Esophagus squamous epithelium (tissue), 5 donors: ENCODE measurements around the gene MAS1. TPM values are rescaled to one million over a fixed set of nuclear protein-coding genes. Genes with fewer than 3 reads are reported as not detected.

Source experiments
- DNase-seq: peaks from one replicate; lab custom pipeline; 2025; lab: John Stamatoyannopoulos, UW
- H3K27ac ChIP-seq, 4 donors: fragments of 200-600 bp; sonication (generic); one replicate each; pipeline ENCODE4 v1.5.1; 2016 to 2019; ENCODE audit warnings: mild to moderate bottlenecking in 1 of 4
- H3K27me3 ChIP-seq, 4 donors: fragments of 200-600 bp; sonication (generic); 1 replicate in 3 of 4; 2 replicates in 1 of 4; pipeline versions ENCODE4 v1.5.1 to v1.6.0; 2017 to 2021; ENCODE audit warnings: antibody characterized with exemption in 1 of 4
- H3K36me3 ChIP-seq, 3 donors: fragments of 200-600 bp; sonication (generic); one replicate each; pipeline ENCODE4 v1.5.1; 2016 to 2019
- H3K4me1 ChIP-seq, 3 donors: fragments of 200-600 bp; sonication (generic); one replicate each; pipeline ENCODE4 v1.5.1; 2017 to 2019
- H3K4me3 ChIP-seq, 4 donors: fragments of 200-600 bp; sonication (generic); 1 replicate in 3 of 4; 2 replicates in 1 of 4; pipeline ENCODE4 v1.5.1; 2016 to 2019; ENCODE audit warnings: mild to moderate bottlenecking in 2 of 4, moderate library complexity in 1 of 4
- H3K9me3 ChIP-seq, 3 donors: fragments of 200-600 bp; sonication (generic); one replicate each; pipeline ENCODE4 v1.5.1; 2016 to 2019
- POLR2A ChIP-seq, 4 donors: fragments of 450-650 bp; IDR thresholded peaks; one replicate each; pipeline ENCODE4 v1.6.1; 2017; ENCODE audit warnings: antibody characterized with exemption in 4 of 4, mild to moderate bottlenecking in 4 of 4, moderate library complexity in 3 of 4
- WGBS, 2 donors: methylation state at CpG; one replicate each; pipeline ENCODE4 v1.1.5; 2018; 5-methylcytosine and 5-hydroxymethylcytosine counted together
- intact Hi-C: fragments of 100-400 bp; cut with DNase I; formaldehyde crosslinking; loops from one replicate; pipeline ENCODE4 v1.15.0; 2022
- total RNA-seq, 4 donors: library from RNA; depleted of rRNA; stranded (reverse); fragments of >200 nt; gene quantifications; one replicate each; pipeline ENCODE4 v1.1.0, GENCODE V29; 2016
- TF ChIP-seq, protein P1 (sequence below), 6 experiments: fragments of 450-650 bp in 4 of 6; fragments of 200-600 bp in 2 of 6; sonication (generic) in 2 of 6; IDR thresholded peaks; one replicate each; pipeline ENCODE4 v1.5.1; 2016 to 2019; ENCODE audit warnings: antibody characterized with exemption in 6 of 6, mild to moderate bottlenecking in 4 of 6, moderate library complexity in 4 of 6
- donor health status: DM: yes; HTN: yes; CAD: no.

MAS1 gene
- total RNA-seq, 4 donors from 2014 or later, result not detected

DNA sequence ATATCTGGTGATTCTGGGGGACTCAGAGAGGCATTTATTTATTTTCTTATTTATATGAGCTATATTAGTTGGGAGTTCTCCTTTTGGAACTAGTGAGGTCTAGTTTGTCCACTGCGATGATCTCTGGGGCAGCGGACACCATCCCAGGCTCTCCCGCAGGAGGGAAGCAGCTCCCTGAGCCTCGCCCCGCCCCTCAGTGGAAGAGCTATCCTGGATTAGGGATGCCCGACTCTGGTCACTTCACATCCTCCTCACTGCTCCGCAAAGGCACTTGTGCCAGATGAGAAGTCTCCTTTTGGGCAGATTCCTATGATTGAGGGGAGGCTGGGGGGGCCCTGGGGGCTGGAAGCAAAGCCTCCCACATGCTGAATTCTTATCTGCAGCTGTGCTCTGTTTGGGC lies 3.6 kb upstream of the MAS1 start:
- Histone ChIP-seq H3K4me1 (no peaks in the 10 kb centered on the region), H3K9me3 (no peaks in the 10 kb centered on the region), H3K4me3 (no peak overlapping the region), H3K36me3 (no peaks in the 10 kb centered on the region), H3K27me3 (peaks cover 0 to 56% (median 1%) of the 10 kb centered on the region in 4 donors), H3K27ac (no peak overlapping the region)
- intact Hi-C loops, result no loop called here
- TF ChIP-seq, protein P1, sequence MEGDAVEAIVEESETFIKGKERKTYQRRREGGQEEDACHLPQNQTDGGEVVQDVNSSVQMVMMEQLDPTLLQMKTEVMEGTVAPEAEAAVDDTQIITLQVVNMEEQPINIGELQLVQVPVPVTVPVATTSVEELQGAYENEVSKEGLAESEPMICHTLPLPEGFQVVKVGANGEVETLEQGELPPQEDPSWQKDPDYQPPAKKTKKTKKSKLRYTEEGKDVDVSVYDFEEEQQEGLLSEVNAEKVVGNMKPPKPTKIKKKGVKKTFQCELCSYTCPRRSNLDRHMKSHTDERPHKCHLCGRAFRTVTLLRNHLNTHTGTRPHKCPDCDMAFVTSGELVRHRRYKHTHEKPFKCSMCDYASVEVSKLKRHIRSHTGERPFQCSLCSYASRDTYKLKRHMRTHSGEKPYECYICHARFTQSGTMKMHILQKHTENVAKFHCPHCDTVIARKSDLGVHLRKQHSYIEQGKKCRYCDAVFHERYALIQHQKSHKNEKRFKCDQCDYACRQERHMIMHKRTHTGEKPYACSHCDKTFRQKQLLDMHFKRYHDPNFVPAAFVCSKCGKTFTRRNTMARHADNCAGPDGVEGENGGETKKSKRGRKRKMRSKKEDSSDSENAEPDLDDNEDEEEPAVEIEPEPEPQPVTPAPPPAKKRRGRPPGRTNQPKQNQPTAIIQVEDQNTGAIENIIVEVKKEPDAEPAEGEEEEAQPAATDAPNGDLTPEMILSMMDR (IDR thresholded peaks at IDR 0.05), result no peak
- TF ChIP-seq POLR2A (IDR thresholded peaks at IDR 0.05), result no peak
- DNase-seq, result no peak
- WGBS, 2 donors, result 62 to 80% methylated on average over 3 to 4 of the region's 7 CpGs

DNA sequence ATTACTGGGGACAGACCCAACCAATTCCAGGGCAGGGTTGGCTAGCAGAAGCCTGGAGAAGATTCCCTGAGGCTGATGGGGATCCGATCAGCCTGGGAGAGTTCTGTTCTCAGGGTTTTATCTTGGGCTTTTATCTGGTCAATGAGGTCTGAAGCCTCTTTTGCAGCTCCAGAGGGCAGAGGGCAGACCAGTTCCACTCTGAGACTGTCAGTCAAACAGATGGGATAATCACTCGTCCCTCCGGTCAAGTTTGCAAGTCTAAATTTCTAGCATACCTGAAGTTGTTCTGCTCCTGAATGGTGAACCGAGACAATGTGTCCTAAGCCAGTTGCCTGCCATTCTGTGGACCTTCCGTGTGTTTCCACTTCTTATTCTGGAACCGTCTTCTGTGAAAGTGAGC lies 3.0 kb upstream of the MAS1 start:
- TF ChIP-seq, protein P1 (IDR thresholded peaks at IDR 0.05), result no peak
- TF ChIP-seq POLR2A (IDR thresholded peaks at IDR 0.05), result no peak
- Histone ChIP-seq H3K27ac (no peak overlapping the region), H3K36me3 (no peaks in the 10 kb centered on the region), H3K4me3 (no peak overlapping the region), H3K9me3 (no peaks in the 10 kb centered on the region), H3K27me3 (peaks cover 0 to 62% (median 1%) of the 10 kb centered on the region in 4 donors), H3K4me1 (no peaks in the 10 kb centered on the region)
- intact Hi-C loops, result no loop called here
- no peak for DNase-seq
- 68 to 80% methylated on average over 6 of the region's 6 CpGs for WGBS, 2 donors

DNA sequence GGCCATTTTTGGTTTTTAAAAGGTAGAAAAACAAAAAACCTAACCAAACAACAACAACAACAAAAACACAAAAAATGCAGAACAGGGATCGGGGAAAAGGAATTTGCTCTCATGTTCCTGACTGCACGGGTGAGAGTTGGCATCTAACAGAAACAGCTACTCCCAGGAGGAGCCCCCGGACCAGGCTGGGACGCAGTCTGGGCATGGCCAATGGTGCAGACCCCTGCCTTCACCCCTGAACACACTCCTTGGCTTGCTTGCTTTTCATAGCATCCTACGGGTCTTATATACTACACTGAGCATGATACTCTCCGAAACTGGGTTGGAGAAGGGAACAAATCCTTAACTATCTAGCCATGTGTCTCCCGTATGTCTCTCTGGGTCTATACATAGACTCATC lies 587 bp upstream of the MAS1 start:
- H3K27me3 ChIP-seq, result peaks cover 0 to 80% (median 1%) of the 10 kb centered on the region in 4 donors
- DNase-seq, result no peak
- WGBS, 2 donors, result 77 to 85% methylated on average over 7 of the region's 7 CpGs

GRCh38 chr6:159892053-159892452 lies 1.3 kb downstream of the MAS1 start:
- peaks cover 0 to 10% (median 0%) of the 10 kb centered on the region in 3 donors for H3K4me1 ChIP-seq
- WGBS, 2 donors, result 88 to 89% methylated on average over 1 to 2 of the region's 4 CpGs
- no peak overlapping the region for H3K4me3 ChIP-seq
- intact Hi-C loops, result no loop called here
- TF ChIP-seq, protein P1 (IDR thresholded peaks at IDR 0.05), result no peak
- no peak for TF ChIP-seq POLR2A (IDR thresholded peaks at IDR 0.05)
- DNase-seq, result no peak
- no peaks in the 10 kb centered on the region for H3K36me3 ChIP-seq
- H3K9me3 ChIP-seq, result no peaks in the 10 kb centered on the region
- no peak overlapping the region for H3K27ac ChIP-seq
- peaks cover 0 to 73% (median 1%) of the 10 kb centered on the region in 4 donors for H3K27me3 ChIP-seq

More for the DNA sequence above, 587 bp upstream of the MAS1 start:
- TF ChIP-seq POLR2A (IDR thresholded peaks at IDR 0.05), result no peak
- TF ChIP-seq, protein P1 (IDR thresholded peaks at IDR 0.05), result no peak
- no peaks in the 10 kb centered on the region for H3K36me3 ChIP-seq
- intact Hi-C loops, result no loop called here
- H3K9me3 ChIP-seq, result no peaks in the 10 kb centered on the region
- H3K4me1 ChIP-seq, result peaks cover 0 to 8% (median 0%) of the 10 kb centered on the region in 3 donors
- H3K27ac ChIP-seq, result no peak overlapping the region
- H3K4me3 ChIP-seq, result no peak overlapping the region

DNA sequence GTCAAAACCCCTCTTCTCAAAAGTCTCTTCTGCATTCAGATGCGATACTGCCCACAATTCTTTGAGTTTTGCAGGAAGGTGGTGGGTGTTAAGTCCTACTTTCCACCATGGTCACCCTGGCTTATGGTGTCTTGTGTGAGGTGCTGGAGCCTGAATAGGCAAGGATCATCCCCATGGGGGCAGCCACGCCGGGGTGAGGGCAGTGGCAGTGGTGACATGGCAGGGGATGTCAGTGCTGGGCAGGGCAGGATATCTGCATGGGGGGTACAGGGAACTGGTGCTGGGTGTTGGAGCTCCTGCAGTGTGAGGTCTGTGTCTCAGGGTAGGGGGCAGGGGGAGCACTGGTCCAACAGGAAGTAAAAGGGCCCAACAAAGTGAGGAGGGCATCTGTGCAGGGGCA lies 2.3 kb downstream of the MAS1 start:
- 100% methylated on average over 1 of the region's 3 CpGs; no CpG with 5 or more reads in 1 of the 2 donors for WGBS, 2 donors
- peaks cover 0 to 10% (median 0%) of the 10 kb centered on the region in 3 donors for H3K4me1 ChIP-seq
- H3K27ac ChIP-seq, result no peak overlapping the region
- intact Hi-C loops, result no loop called here
- no peak for DNase-seq
- H3K27me3 ChIP-seq, result peaks cover 0 to 63% (median 1%) of the 10 kb centered on the region in 4 donors
- H3K36me3 ChIP-seq, result no peaks in the 10 kb centered on the region
- no peaks in the 10 kb centered on the region for H3K9me3 ChIP-seq
- TF ChIP-seq, protein P1 (IDR thresholded peaks at IDR 0.05), result no peak
- no peak for TF ChIP-seq POLR2A (IDR thresholded peaks at IDR 0.05)
- H3K4me3 ChIP-seq, result no peak overlapping the region
